UCSD-AML1 (cell line): Measurements from ENCODE around the gene PSEN2.
A peak's percentile ranks its signal among the peaks of the same experiment; 100 is the strongest.
"Not testable (repeated sequence)": the region's sequence is repeated elsewhere in the genome, so short reads cannot be mapped to it uniquely, and the experiment has no call there.

ENCODE experiments used
- DNase-seq: peaks from one replicate; lab custom pipeline; 2025; ENCODE audit not compliant: unreplicated experiment; lab: John Stamatoyannopoulos, UW

PSEN2 gene

GRCh38 chr1:226870401-226871279 is at the start of gene PSEN2:
PSEN2 (plus strand) TSS chr1:226870616; CDS start chr1:226881908, 11,292 bp downstream.
- DNase-seq: peak; percentile 52

DNA sequence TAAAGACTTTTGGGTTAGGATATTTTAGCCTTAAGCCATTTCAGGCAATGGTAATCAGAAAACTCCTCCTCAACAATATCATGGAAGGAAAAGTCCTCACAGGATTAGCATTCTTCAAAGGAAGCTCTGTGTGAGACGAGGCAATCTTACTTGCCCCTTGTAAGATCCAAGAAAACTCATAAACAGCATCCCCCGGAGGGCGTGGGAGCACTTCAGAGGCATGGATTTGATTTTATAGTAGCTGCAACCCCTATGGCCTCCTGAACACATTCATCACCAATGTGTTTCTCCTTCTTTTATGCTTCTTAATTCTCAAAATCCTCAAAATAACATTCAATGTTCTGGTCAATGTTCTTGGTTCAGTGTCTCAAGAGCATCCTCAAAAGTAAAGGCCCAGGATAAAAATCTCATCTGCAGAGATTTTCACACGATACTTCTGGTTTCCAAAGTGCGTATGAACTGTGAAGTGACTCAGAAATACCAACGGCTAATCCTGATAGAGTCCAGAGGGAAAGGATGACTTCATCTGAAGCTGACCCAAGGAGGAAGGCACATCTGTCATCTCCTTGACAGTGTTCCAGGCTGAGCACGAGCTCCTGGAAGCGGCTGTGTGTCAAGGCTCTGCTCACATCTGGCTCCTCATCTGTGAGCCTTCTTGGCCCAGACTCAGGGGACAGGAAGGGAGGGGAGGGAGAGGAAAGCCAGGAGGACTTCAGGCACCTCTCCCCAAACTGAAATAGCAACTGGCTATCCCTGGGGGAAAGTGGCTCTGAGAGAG is 49.3 kb upstream of the PSEN2 start:
- DNase-seq: no peak

- DNase-seq: no peak
Observed at GRCh38 chr1:226821719-226822085, 48.7 kb upstream of the PSEN2 start.

DNA sequence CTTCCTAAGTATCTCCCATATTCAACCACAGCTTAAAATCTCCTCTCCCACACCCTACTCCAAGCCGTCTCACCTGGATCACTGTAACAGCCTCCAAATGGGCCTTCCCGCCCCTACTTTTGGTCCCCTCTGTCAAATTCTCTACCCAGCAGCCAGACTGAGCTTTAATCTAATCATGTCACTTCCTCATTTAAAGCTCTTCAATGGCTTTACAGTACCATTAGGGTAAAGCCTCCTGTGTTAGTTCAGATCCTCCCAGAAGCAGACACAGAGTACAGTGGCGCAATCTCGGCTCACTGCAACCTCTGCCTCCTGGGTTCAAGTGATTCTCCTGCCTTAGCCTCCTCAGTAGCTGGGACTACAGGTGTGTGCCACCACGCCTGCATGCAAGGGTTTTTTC is 46.8 kb upstream of the PSEN2 start:
- no peak for DNase-seq

GRCh38 chr1:226825037-226825745 is 45.2 kb upstream of the PSEN2 start:
- DNase-seq: no peak

GRCh38 chr1:226825746-226826100 is 44.7 kb upstream of the PSEN2 start:
- DNase-seq: no peak

- DNase-seq: no peak
Observed at GRCh38 chr1:226826479-226827261, 43.7 kb upstream of the PSEN2 start.

DNA sequence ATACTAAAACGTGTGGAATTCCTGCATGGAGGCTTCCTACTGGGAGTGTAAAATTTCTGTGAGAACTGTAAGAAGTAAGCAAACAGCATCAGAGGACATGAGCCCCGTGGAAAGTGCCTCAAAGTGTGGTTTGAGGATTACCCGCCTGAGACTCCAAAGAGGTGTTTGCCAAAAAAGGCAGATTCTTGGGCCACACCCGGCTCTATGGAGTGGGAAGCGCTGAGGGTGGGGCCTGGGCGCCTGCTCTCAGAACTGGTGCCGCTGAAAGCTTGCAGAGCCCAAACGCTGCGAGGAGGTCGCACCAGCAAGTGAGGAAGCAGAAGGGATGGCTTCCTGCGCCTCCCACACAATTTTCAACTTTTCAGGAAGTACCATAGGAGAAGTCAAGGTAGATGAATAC is 43.0 kb upstream of the PSEN2 start:
- DNase-seq: peak; percentile 55

DNA sequence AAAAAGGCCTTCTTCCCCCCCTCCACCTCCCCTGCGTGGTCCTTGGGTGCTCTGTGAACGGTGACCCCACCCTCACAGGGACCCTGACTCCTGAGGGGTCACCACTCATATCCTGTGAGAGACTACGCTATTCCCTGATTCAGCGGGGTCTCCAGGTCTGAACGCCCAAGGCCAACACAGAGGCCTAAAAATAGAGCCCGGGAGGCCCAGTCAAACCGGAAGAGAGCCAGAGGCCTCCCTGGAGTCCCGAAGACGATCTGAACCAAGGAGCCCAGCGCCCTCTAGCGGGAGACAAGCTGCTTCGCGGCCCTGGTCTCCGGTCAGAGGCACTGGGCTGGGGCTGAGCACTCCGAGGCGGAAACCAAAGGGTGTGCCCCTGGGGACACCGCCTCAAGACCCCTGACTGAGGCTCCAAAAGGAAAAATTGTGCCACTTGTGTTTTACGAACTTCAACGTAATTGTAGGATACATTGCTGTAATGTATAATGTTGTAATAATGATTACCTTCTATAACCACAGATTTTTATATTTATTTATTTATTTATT is 42.4 kb upstream of the PSEN2 start:
- peak; percentile 91 for DNase-seq

DNA sequence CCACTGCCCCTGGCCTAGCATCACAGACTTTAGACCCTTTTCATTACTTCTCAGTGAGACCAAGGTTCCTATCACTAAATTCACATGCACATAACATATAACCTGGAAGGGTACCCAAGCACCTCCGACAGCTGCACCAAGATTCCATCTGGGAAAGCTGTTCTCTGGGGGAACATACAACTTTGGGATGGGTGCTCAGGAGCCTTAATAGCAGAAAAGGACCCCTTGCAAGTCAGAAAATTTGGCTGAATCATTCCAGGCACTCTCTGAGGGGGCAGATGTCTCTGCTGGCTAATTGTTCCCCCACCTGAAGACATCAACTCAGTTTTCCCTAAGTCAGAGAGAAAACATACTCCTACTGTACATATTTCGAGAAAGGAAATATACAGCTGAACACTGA is 41.3 kb upstream of the PSEN2 start:
- no peak for DNase-seq

GRCh38 chr1:226831953-226832352 is 38.5 kb upstream of the PSEN2 start:
- no peak for DNase-seq

DNA sequence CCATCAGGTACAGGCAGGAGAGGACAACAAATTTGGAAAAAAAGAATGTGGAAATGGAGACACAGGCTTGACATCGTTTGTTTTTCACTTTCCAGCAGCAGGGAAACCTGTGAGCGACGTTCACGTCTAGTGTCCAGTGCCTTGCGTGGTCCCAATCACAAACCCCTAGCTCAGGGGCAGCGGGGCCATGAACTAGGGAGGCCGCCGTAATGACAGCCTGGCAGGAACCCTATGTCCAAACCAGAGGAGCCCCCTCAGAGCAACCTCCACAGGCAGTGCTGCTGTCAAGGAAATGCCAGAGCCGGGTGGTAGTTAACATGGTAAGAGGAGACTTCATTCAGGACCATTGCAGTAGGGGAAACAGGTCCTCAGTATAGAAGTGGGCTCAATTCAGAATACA is 37.8 kb upstream of the PSEN2 start:
- no peak for DNase-seq

DNA sequence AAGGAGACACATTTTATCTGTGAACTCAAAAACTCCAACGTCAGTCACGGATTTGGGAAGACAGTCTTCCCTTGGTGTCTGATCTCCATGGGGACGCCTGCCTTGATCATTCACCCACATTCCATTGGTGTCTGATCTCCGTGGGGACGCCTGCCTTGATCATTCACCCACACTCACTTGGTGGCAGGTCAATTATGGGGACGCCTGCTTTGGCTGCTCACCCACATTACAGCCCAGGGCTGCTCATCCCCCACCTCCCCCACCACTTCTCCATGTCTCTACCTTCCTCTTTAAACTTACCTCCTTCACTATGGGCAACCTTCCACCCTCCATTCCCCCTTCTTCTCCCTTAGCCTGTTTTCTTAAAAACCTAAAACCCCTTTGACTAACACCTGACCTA is 36.2 kb upstream of the PSEN2 start:
- not testable (repeated sequence) for DNase-seq

DNA sequence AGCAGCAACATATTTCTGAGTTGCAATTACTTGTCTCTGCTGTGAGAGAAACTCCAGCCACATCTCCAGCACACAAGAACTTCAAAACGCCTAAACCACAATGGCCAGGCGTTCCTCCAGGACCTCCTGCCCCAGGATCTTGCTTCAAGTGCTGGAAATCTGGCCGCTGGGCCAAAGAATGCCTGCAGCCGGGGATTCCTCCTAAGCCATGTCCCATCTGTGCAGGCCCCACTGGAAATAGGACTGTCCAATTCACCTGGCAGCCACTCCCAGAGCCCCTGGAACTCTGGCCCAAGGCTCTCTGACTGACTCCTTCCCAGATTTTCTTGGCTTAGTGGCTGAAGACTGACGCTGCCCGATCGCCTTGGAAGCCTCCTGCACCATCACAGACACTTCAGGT is 35.0 kb upstream of the PSEN2 start:
- DNase-seq: not testable (repeated sequence)

- DNase-seq: not testable (repeated sequence)
Observed at GRCh38 chr1:226837966-226838365, 32.5 kb upstream of the PSEN2 start.

- no peak for DNase-seq
Observed at GRCh38 chr1:226838456-226838855, 32.0 kb upstream of the PSEN2 start.

- no peak for DNase-seq
Observed at GRCh38 chr1:226845624-226846023, 24.8 kb upstream of the PSEN2 start.

DNA sequence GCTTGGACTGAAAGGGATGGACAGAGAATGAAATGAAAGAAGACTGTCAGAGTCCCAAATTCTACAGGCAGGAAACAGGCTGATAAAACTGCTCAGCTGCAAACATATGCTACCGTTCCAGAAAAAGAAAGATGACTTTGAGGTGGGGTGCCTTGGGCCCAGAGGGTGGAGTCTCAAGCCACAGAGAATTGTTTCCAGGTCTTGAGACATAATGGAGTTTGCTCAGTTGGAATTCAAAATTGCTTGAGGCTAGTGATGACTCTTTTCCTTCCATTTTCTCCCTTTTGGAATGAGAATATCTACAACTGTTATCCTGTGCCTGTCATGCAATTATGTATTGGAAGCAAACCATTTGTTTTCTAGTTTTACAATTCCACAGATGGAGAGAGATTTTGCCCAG is 23.6 kb upstream of the PSEN2 start:
- no peak for DNase-seq

DNA sequence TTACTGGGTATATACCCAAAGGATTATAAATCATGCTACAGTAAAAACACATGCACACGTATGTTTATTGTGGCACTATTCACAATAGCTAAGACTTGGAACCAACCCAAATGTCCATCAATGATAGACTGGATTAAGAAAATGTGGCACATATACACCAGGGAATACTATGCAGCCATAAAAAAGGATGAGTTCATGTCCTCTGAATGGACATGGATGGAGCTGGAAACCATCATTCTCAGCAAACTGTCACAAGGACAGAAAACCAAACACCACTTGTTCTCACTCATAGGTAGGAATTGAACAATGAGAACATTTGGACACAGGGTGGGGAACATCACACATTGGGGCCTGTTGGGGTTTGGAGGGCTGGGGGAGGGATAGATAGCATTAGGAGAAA is 15.9 kb upstream of the PSEN2 start:
- not testable (repeated sequence) for DNase-seq

DNA sequence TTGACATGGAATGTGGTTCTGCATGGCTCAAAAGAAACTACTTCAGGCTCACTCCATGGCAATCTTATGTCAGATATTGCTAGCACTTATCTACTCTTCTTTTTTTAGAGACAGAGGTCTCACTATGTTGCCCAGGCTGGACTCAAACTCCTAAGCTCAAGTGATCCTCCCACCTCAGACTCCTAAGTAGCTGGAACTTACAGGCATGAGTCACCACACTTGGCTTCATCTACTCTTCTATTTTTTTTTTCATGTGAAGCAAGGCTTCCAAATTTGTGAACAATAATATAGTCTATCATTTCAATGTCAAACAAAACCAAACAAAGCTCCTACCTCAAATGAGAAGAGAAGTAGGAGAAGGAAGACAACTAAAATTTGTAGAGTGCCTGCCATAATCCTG is 7.5 kb upstream of the PSEN2 start:
- DNase-seq: no peak

GRCh38 chr1:226863446-226863845 is 7.0 kb upstream of the PSEN2 start:
- no peak for DNase-seq
